ENCODE data around the gene NR2C1.

GRCh38 chr12:95003213-95003920 is 70.1 kb downstream of the NR2C1 start, which contains the start of gene NDUFA12:
- TF ChIP-seq CTCF (conservative IDR thresholded peaks at IDR 0.05; ENCODE audit: low read depth, low read length) = no peak
- no peak for TF ChIP-seq EZH2 (IDR thresholded peaks at IDR 0.05; ENCODE audit: borderline replicate concordance, low read depth, low read length, poor library complexity, severe bottlenecking)
